ENCODE results near the gene BARD1. TPM values are rescaled to one million over a fixed set of nuclear protein-coding genes. Genes with fewer than 3 reads are reported as not detected.
"Not testable (repeated sequence)": the region's sequence is repeated elsewhere in the genome, so short reads cannot be mapped to it uniquely, and the experiment has no call there.

Gene BARD1
- polyA plus RNA-seq, 1 experiment, result 4.2 TPM

DNA sequence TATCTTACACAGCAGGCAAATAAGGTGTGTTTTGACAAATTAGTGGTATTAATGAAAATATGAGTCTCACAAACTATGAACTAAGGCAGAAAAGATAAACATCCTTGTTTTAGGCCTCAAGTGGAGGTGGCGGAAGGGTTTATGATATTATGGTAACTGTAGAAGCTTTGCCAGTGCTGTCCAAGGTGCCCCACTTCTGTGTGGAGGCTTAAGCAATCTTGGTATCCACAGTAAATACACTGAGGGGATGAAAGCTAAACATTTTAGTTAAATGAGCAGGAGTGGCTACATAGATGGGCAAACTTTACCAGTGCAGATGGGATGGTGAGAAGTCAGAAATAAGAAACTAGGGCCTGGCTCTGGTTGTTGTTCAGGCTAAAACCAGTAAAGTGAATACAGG, 84.7 kb downstream of the BARD1 start:
- Histone ChIP-seq H3K27ac (ENCODE audit: low read depth, low read length) (no peak overlapping the region), H3K9me3 (ENCODE audit: control insufficient read depth, insufficient read depth, low read length) (no peaks in the 10 kb centered on the region), H3K27me3 (ENCODE audit: control insufficient read depth, insufficient read depth, low read length) (no peaks in the 10 kb centered on the region), H3K4me3 (ENCODE audit: low read depth, low read length) (no peak overlapping the region)
- TF ChIP-seq CTCF (IDR thresholded peaks at IDR 0.05; ENCODE audit: low read depth, low read length), result no peak
- ChIA-PET POLR2A (no interaction called here), CTCF (no interaction called here)
- no peak for DNase-seq (ENCODE audit: low read depth, low spot score)

DNA sequence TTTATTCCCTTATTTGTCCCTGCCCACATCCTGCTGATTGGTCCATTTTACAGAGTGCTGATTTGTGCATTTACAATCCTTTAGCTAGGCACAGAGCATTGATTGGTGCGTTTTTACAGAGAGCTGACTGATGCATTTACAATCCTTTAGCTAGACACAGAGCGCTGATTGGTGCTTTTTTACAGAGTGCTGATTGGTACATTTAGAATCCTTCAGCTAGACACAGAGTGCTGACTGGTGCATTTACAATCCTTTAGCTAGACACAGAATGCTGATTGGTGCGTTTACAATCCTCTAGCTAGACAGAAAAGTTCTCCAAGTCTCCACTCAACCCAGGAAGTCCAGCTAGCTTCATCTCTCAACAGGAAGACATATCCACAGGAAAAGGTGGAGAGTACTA, 91.6 kb downstream of the BARD1 start:
- H3K4me3 ChIP-seq (ENCODE audit: low read depth, low read length); H3K27me3 ChIP-seq (ENCODE audit: control insufficient read depth, insufficient read depth, low read length); CTCF ChIA-PET; H3K27ac ChIP-seq (ENCODE audit: low read depth, low read length); DNase-seq (ENCODE audit: low read depth, low spot score); H3K9me3 ChIP-seq (ENCODE audit: control insufficient read depth, insufficient read depth, low read length): not testable (repeated sequence)
- POLR2A ChIA-PET, result interaction anchor here (0.5 kb wide), 1 partner anchor 32 kb away, joined by 3 read pairs; no protein-coding TSS in a partner anchor

GRCh38 chr2:214716811-214717560, 92.5 kb downstream of the BARD1 start:
- POLR2A ChIA-PET, result no interaction called here
- CTCF ChIA-PET, result no interaction called here
- Histone ChIP-seq H3K9me3 (ENCODE audit: control insufficient read depth, insufficient read depth, low read length) (no peaks in the 10 kb centered on the region), H3K4me3 (ENCODE audit: low read depth, low read length) (no peak overlapping the region), H3K27me3 (ENCODE audit: control insufficient read depth, insufficient read depth, low read length) (no peaks in the 10 kb centered on the region), H3K27ac (ENCODE audit: low read depth, low read length) (no peak overlapping the region)
- no peak for TF ChIP-seq CTCF (IDR thresholded peaks at IDR 0.05; ENCODE audit: low read depth, low read length)
- no peak for DNase-seq (ENCODE audit: low read depth, low spot score)

- ChIA-PET CTCF (no interaction called here), POLR2A (no interaction called here)
- no peak for DNase-seq (ENCODE audit: low read depth, low spot score)
- TF ChIP-seq CTCF (IDR thresholded peaks at IDR 0.05; ENCODE audit: low read depth, low read length), result no peak
- Histone ChIP-seq H3K27ac (ENCODE audit: low read depth, low read length) (no peak overlapping the region), H3K27me3 (ENCODE audit: control insufficient read depth, insufficient read depth, low read length) (no peaks in the 10 kb centered on the region), H3K4me3 (ENCODE audit: low read depth, low read length) (no peak overlapping the region), H3K9me3 (ENCODE audit: control insufficient read depth, insufficient read depth, low read length) (no peaks in the 10 kb centered on the region)
These were observed 94.5 kb downstream of the BARD1 start for GRCh38 chr2:214715025-214715424.

DNA sequence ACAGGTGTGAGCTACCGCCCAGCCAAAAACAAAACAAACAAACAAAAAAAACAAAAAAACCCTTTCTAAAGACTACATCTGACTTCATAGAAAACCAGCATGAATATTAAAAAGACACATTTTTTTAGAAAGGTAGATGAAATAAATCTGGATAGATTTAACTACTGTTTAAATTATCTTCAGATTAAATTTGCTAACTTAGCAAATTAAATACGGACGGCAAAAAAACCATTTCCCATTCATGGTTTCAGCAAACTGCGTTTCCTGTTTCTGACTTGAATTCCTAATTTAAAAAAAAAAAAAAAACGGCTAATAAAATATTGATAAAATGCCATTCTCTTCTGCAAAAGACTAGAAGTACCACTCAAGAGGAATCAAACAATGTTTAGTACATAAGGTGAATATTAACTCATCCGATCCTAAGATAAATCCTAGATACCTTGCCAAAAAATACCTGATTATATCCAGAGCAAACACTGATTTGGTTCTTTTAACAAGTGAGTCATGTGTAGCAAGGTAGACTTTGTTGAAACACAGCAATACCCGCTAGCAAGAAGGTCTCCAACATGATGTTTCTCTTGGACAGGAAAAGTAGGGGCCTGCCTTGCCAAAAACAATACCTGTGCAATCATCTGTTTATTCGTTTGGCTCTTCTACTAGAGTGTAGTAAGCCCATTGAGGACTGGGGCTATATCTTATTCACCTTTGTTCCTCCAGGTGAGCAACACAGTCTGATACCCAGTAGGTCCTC, 96.2 kb downstream of the BARD1 start:
- ChIA-PET POLR2A (no interaction called here), CTCF (no interaction called here)
- DNase-seq (ENCODE audit: low read depth, low spot score), result no peak
- TF ChIP-seq CTCF (IDR thresholded peaks at IDR 0.05; ENCODE audit: low read depth, low read length), result no peak
- Histone ChIP-seq H3K4me3 (ENCODE audit: low read depth, low read length) (no peak overlapping the region), H3K9me3 (ENCODE audit: control insufficient read depth, insufficient read depth, low read length) (no peaks in the 10 kb centered on the region), H3K27me3 (ENCODE audit: control insufficient read depth, insufficient read depth, low read length) (no peaks in the 10 kb centered on the region), H3K27ac (ENCODE audit: low read depth, low read length) (no peak overlapping the region)

All from AG04450 (cell line).